Middle frontal gyrus (tissue), 1 donor: Measurements from ENCODE around the gene ENOX2.

ENCODE experiments used
- DNase-seq: peaks from one replicate; pipeline ENCODE4 v3.0.0-alpha.2; 2015; ENCODE audit warnings: low spot score; ENCODE audit errors: extremely low spot score

The ENOX2 gene

DNA sequence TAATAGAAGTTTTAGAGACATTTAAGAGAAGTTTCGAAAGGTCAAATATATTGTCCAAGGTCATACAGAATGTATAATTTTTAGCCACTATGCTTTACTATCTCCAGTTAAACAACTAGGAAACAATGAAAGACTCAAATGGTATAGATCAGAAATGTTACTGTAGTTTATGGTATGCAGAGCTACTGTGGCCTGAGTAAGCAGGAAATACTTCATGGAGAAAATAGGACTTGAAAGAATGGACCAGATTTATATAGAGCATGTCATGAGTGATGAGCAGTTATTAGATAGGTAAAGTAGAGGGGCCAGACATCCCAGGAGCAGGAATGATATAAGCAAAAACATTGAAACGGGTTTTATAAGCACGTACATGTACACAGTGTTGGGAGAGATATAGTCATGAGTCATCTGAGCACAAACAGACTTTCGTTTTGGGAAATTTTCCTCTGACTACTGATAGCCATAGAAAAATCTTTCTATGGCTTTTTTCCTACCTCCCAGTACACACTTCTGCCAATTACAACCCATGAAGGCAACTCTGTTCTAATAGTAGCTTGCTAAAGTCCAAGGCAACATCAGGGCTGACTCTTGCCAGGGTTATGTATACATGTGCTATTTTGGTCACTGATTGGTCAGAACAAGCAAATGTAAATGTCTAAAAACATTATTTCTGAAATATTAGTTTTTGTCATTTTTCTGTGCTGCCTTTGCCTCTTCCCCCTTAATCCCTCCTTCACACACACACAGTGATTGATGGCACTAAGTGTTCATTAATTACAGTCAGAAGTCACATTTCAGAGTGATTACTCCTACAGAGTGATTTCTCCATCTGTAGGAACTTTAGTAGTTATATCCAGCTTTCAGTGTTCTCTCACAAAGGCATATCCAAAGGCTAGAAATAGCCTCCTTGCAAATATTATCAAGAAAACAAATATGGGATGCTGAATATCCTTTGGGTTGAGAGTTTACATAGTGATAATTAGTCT, 198.7 kb downstream of the ENOX2 start:
- no peak for DNase-seq

DNA sequence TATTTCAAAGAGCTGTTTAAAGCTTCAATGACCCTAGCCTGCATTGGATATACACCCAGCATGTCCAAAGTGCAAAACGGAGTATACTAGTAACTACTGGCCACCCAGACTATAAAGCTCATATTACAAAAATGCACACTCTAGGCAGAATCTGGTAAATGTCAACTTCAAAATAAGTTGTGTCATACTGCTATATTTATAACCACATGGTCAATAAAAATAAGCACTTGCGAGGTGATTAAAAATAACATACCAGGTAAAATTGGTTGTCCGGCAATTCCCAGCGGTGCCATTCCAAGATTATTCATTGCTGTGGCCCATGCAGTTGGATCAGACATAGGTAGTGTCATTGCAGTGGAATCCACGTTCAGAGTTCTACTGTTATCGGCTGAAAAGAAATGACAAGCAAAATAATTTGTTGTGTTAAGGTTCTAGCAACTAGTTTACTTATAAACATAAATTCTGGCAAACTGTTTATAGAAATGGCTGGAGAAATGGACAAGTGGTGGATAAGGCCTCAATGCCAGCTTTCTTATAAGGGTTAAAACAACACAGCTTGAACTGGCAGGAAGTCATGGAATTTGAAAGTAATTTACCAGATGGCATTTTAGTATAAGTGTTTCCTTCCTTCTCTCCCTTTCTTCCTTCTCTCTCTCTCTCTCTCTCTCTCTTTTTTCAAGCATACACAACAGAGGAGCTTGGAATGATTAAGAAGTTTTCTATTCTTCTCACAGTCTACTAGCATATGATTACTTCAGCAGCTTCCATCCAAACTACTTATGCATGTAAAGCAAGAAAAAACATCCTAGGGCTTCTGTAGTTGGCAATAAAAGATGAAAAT, 199.9 kb downstream of the ENOX2 start:
- DNase-seq = no peak

DNA sequence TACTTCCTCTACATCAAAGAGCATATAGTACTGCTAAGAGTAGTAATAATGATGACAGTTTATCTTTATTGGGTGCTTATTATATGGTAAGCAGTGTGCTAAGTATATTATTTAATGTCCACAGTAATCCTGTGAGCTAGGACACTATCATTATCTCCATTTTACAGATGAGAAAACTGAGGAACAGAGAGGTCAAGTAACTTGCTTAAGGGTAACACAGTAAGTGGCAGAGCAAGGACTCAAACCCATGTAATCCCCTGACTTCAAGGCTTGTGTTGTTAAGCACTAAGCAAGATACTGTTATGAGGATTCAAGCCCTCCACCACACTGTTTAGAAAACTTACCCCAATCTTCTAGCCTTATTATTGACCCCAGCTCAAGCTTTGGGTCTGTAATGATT, 202.4 kb downstream of the ENOX2 start:
- no peak for DNase-seq

DNA sequence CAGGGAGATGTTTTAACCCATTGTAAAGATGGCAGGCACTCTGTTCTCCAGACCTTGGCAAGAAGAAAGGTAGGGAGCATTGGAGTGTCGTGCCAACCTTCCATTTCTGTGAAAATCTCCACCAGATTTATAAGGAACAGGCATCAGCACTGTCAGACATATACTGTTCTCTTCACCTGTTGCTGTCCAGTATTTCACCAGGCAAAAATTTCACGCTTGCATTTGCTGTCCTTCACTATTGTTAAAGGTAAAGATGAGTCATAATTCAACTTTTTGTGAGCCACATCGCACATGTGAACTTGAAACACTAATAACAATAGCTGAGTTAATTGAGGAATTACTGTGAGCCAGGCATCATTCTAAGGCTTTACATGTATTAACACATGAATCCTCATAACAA, 203.4 kb downstream of the ENOX2 start:
- no peak for DNase-seq

DNA sequence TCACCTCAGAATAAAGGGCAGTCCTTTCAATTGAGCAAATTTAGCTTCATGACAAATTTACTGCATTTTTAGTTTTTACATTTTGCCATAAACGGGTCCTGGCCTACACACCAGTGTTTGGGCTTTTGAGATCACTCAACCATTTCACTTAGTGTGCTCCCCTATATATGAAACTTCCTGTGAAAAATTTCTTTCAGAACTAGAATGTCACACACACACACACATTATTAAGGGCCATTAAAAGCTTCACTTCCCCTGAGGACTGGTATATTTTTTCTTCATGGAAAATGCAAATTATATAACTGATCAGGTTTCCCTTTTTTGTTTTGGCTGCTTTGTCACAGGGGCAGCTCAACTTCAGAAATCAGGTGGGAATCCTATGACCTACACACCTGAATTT, 206.5 kb downstream of the ENOX2 start:
- no peak for DNase-seq

DNA sequence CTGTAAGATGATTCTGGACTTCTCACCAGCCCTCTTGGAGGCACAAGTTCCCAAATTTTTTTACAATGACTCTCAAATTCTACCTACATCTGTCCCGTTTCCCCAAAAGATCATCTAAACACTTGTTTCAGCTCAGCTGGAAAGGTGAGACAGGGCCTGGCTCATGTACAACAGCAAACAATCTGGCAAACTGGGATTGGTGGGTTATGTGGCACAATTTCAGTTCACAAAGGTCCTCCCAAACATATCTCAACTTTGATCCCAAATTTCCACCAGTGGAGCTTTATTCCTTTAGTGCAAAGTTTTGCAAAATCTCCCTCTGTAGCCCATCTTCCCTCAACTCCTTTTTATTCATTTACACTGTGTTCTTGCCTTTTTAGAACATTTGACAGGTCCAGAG, 207.1 kb downstream of the ENOX2 start:
- DNase-seq = no peak

DNA sequence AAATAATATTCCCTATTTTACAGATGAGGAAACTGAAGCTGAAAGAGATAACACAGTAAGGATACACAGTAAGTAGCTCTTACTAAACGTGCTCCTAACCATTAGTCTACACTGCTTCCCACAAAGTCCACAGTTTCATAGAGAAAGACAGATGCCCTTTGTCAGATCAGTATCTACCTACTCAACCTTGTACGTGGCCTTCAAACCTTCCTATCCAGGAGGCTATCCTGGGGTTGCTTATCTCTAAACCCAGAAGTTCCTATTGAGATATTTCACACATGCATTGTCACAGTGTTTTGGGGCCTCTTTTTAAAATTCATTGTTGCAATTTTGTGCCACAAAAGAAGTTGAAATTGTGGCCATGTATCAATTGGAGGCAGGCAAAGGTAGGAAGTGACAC, 208.0 kb downstream of the ENOX2 start:
- no peak for DNase-seq

DNA sequence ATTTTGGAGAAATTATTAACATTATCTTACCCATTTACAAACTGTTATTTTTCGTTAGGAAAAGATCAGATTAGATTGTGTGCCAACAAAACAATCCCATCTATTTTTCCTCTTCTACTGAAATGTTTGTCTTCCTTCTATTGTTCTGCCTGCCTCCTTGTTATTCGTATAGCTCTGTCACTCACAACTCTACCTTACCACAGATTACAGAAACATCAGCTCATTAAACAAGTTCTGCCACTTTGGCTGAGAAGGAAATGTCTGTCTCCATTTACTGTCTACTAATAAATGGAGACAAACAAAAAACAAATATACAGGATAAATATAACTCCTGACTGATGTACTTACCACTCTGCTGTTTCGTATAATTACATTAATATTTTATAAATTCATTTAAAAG, 211.4 kb downstream of the ENOX2 start:
- no peak for DNase-seq

DNA sequence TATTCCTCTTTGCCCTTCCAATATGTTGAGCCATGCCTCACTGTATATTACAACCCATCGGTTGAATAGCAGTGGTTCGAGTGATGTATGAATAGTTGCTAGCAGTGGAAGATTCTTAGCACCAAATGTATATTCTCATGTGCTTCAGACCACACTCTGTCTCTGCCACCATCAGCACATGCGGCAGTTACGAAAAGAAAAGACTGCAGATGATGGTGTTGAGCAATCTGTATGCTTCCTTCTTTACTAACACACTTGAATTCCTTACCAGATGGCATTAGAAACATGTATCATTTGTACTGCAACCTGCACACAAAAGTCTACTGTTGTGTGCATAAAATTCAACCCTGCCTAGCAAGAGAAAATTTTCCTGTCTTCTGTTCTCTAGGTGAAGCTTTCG, 214.6 kb downstream of the ENOX2 start:
- no peak for DNase-seq

DNA sequence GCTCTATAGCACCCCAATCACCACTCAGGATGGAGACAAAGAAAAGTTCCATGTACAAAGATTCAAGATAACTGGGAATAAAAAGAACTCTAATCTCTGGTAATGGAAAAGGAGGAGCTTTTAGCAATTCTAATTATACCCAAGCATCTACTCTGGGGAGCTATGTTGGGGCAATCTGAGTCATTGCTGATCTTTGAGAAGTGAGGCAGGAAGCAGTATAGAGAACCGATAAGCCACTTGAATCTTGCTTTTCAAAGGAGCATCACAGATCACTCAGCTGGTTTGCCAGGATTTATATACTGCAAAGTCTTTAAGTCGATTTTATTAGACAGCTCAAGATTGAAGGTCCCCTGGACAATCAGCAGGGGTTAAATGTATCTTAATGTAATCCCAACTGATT, 220.0 kb downstream of the ENOX2 start:
- no peak for DNase-seq

DNA sequence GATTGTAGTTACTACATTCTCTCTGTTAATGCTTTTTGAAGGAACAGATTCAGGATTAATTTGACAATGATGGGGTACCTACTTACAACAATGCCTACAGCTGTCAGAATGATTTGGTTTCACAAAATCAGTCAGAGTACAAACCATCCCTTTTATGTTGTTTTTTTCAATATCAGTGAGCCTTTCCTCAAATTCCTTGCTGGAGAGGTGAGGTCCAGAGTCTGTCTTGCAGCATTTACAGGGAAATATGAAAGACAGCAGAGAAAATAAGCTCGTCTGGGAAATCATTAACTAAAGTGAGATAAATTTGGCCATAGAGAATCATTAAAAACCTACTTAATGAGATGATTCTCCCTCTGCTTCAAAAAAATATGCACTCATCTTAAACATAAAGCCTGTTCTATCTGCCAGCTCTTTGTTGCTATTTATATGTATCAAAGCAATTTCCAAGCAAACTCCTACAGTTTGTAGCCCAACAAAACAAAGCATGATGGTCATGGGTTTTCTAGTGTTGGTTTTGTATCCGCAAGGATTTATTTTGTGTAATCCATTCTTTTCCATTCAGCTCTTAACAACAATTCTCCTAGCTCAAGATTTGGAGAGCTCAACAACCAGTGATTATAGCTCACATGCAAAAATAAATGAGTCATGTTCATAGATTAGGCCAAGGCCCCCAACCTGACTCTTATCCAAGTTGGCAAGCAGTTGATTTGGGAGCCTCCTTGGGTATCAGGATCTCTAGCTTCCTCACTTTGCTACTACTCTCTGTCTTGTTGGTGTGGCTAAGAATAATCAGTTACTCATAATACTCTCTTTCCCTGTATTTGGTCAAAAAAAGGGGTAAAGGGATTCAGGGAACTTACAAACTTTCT, 222.6 kb downstream of the ENOX2 start:
- no peak for DNase-seq

DNA sequence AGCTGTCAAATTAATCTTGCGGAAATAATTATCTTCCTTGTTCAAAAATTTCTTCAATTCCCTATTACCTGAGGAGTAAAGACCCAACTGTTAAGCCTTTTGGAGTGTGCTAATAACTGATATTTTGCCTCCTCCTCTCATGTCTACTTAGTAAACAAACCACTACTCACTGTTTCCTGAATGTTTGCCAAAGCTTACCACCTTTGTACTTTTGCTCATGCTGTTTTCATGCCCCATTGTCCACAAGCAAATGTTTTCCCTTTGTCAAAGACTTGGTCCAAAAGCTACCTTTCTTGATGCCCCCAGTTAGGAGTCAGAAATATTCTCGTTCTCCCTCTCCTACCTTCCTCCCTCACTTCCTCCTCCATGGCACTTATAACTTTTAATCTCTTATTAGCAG, 226.1 kb downstream of the ENOX2 start:
- no peak for DNase-seq

DNA sequence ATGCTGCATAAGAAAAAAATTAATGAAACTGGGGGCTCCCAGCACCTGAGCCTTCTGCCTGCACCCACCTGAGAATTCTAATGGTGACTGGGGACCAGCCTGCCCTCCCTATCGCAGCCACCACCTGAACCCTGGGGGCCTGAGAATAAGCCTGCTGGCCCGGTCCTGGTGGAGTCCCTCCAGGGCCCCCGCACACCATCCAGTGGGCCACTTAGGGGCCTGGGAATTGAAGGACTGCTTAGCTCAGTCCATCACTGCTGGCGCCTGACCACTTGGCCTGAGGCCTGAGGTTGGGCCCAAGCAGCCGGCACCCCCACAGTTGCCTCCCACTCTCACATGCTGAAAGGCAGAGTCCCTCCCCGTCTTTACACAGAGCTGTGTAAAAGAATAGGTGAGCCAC, 230.8 kb downstream of the ENOX2 start:
- no peak for DNase-seq

DNA sequence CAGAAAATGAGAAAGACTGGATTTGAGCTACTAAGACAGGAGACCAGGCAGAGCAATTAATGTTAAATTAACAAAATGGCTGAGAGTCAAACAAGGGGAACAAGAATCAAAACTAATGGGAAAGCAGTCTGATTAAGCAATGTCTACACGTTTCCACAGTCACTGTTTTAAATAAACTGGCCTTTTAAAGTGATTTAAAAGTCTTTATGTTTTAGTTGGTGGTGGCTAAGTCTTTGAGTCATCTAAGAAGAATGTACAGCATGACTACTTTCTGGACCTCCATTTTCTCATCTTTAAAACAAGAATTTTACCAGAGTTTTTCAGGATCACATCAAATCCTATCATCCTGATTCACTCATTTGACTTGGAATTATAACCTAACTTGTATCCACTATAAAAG, 233.8 kb downstream of the ENOX2 start:
- DNase-seq = no peak

DNA sequence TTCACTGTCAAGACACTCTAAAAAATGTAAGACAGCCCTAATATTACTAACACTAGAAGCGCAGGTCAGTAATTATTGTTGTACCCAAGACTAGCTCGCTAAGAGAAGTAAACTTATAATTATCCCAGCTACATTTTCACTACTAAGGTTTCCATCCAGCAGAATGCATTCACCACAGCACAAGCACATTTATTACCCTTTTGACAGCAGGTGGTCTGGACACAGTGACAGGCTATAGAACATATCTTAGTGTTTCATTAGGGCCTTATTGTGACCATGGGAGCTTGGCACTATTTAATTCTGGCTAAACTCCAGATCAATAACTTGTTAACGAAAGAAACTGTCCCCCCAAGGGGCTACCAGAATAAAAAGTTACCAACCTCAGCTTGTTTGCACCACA, 237.7 kb downstream of the ENOX2 start:
- no peak for DNase-seq

DNA sequence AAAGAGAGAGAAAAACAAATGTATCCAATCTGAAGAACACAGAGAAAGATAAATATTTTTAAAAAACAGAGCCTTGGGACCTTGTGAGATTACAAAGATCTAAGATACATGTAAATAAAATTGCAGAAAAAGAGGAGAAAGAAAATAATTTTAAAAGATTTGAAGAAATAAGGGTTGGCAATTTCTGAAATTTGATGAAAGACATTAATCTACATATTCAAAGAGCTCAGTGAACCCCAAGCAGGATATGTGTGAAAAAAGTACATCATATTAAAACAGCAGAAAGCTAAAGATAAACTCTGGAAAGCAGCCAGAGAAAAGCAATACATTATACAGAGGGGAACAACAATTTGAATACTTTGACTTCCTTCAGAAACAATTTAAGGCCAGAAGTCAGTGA, 244.7 kb downstream of the ENOX2 start:
- DNase-seq = no peak

DNA sequence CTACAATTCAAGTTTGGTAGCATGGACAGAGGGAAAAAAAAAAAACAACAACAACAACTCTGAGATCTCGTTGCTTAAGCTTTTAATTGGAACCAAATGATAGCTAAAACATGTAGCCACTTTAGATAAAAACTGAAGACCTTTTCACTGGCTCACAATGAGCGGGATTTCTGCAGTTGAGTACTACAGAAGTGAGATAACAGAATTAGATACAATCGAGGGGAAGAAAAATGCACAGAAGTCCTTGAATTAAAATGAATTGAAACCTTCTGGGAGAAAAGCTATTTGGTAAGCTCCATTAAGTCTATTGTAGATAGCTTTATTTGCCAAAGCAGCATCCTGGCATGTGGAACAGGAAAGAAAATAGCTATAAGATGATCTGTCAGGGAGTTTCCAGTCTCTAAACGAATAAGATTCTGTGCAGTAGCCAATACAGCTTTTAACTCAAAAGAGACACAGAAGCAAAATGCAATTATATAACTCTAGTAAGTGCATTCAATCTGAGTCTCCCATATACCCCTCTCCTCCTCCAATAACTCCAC, 248.5 kb downstream of the ENOX2 start:
- DNase-seq = no peak

DNA sequence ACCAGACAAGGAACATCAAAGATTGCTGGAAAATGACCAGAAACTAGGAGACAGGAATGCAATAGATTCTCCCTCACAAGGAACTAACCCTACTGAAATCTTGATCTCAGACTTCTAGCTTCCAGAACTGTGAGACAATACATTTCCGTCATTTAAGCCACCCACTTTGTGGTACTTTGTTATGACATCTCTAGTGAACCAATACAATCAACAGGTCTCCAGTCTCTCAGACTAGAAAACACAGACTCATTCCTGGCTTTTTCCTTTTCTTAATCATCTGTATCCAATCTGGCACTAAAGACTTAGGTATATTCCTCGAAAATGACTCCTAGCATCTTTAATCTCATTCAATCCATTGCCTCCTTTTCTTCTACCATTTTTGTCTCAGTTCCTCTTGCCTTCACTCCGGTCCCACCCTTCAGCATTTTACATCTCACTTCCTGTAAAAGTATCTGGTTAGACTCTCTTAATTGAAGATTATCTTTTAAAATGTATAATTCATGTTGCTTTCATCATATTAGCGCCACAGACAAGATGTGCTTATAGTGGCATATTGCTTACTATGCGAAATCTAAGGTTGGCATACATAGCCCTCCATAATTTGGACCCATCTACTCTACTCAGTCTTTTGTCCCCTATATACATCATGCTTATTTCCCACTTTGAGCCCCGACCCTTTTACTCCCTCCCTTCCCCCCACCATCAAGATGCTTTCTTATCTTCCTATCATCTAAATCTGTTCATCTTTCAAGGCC, 250.0 kb downstream of the ENOX2 start:
- DNase-seq = no peak

DNA sequence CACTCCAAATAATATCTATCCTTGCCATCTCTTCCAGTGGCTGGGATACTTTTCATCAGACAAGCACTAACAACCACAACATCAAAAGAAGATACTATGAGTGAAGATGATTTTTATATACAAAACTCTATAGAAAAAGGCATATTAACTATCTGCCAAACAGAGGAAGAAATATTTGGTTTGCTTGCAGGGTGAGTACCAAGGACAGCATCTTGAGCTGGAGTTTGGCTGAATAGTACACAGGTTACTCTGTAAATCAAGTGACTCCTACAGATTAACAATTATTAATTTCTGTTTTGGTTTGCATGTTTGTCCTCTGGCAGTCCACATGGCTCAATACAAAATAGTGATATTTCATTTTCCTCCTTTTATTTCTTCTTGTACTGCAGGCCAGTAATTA, 253.3 kb downstream of the ENOX2 start:
- no peak for DNase-seq

DNA sequence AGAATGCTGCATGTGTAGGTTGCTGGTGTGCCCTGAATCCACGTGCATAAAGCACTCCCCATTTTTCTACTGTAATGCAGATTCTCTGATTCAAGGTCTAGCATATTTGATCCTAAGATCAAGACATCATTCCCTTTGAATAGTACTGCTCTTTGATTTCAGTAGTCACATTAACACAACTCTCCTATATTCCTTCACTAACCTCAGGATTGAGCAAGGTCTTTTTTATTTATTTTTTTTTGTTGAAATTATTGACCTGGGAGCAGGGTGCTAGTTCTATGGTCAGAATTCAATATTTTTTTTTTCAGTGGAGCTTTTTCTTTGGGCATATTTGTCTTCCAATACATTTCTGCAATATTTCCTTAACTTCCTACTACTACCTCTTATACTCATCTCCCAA, 255.5 kb downstream of the ENOX2 start:
- DNase-seq = no peak
